Measurements from ENCODE around the gene NDST1. TPM values are rescaled to one million over a fixed set of nuclear protein-coding genes. Genes with fewer than 3 reads are reported as not detected.

Gene NDST1
- polyA plus RNA-seq, 2 of the 4 experiments (the other 2 are of a cell fraction) = 24.4 to 50.8 TPM

- POLR2A ChIA-PET = no interaction called here
- FAIRE-seq (no peak), DNase-seq (ENCODE audit: low read depth in 1 of 2, low spot score in 1 of 2) (no peak), ATAC-seq (no peak)
- 87% methylated on average over 4 of the region's 4 CpGs for WGBS (ENCODE audit: missing lambda C conversion rate)
- Histone ChIP-seq H3K4me1 (peaks cover 80% of the 10 kb centered on the region), H3K9me3 (no peaks in the 10 kb centered on the region), H3K4me3 (no peak overlapping the region), H3K27ac (peak overlapping the region in 1 of 2 experiments; percentile 92; a peak in 4 of 6 replicates), H3K4me2 (no peak overlapping the region)
- no peak for TF ChIP-seq EHF (CRISPR knock-in tag; IDR thresholded peaks at IDR 0.05)
- TF ChIP-seq SREBF2 (IDR thresholded peaks at IDR 0.05) = no peak
- TF ChIP-seq ATOH8 (CRISPR knock-in tag; IDR thresholded peaks at IDR 0.05; ENCODE audit: low read depth) = no peak
- TF ChIP-seq FOSL2 (IDR thresholded peaks at IDR 0.05) = no peak
- no peak for TF ChIP-seq FOSL2 (CRISPR knock-in tag; IDR thresholded peaks at IDR 0.05)
- no peak for TF ChIP-seq CHD4 (IDR thresholded peaks at IDR 0.05; ENCODE audit: borderline replicate concordance)
- no peak for TF ChIP-seq FOXS1 (CRISPR knock-in tag; IDR thresholded peaks at IDR 0.05)
- TF ChIP-seq BHLHE40 (IDR thresholded peaks at IDR 0.05; ENCODE audit: low read depth, low read length) = no peak
- TF ChIP-seq MYC (IDR thresholded peaks at IDR 0.05; ENCODE audit: borderline replicate concordance, low read length) = no peak
- TF ChIP-seq CBX2 (IDR thresholded peaks at IDR 0.05; ENCODE audit: borderline replicate concordance, low read depth) = no peak
- TF ChIP-seq HMGXB4 (CRISPR knock-in tag; IDR thresholded peaks at IDR 0.05; ENCODE audit: borderline replicate concordance) = no peak
- no peak for TF ChIP-seq ZNF302 (CRISPR knock-in tag; IDR thresholded peaks at IDR 0.05)
- TF ChIP-seq USF2 (IDR thresholded peaks at IDR 0.05) = no peak
- TF ChIP-seq HEYL (CRISPR knock-in tag; IDR thresholded peaks at IDR 0.05) = no peak
- TF ChIP-seq REST (IDR thresholded peaks at IDR 0.05) = no peak
- no peak for TF ChIP-seq HOXB13 (CRISPR knock-in tag; IDR thresholded peaks at IDR 0.05; ENCODE audit: low read depth)
- no peak for TF ChIP-seq PHF8 (IDR thresholded peaks at IDR 0.05; ENCODE audit: borderline replicate concordance, low read depth)
- CTCF ChIA-PET = interaction anchor here (1.5 to 33.5 kb wide), 4 partner anchors 8 to 50 kb away, joined by 3 to 439 read pairs (median 226); partner anchors contain the start of gene NDST1
These were observed 897 bp downstream of the NDST1 start for GRCh38 chr5:150508828-150509227.

GRCh38 chr5:150509992-150510391 is 2.1 kb downstream of the NDST1 start:
- ChIA-PET POLR2A (interaction anchor here (0.6 to 1.5 kb wide), 2 partner anchors 24 to 31 kb away, joined by 3 to 4 read pairs; no protein-coding TSS in a partner anchor), CTCF (interaction anchor here (1.2 to 33.5 kb wide), 8 partner anchors 7 to 53 kb away, joined by 3 to 439 read pairs (median 6); partner anchors contain the start of gene NDST1)
- 79% methylated on average over 6 of the region's 7 CpGs for WGBS (ENCODE audit: missing lambda C conversion rate)
- no peak for TF ChIP-seq EHF (CRISPR knock-in tag; IDR thresholded peaks at IDR 0.05)
- TF ChIP-seq KDM1A (IDR thresholded peaks at IDR 0.05; ENCODE audit: low read depth) = no peak
- TF ChIP-seq CHD2 (IDR thresholded peaks at IDR 0.05; ENCODE audit: low read length, partially characterized antibody) = no peak
- peak; percentile 53 for TF ChIP-seq ZFP36 (IDR thresholded peaks at IDR 0.05; ENCODE audit: borderline replicate concordance, partially characterized antibody)
- TF ChIP-seq BCL3 (IDR thresholded peaks at IDR 0.05) = no peak
- FAIRE-seq (no peak), DNase-seq (ENCODE audit: low read depth in 1 of 2, low spot score in 1 of 2) (no peak), ATAC-seq (no peak)
- Histone ChIP-seq H3K4me3 (no peak overlapping the region), H3K4me1 (peaks cover 83% of the 10 kb centered on the region), H3K9me3 (no peaks in the 10 kb centered on the region), H3K4me2 (peak overlapping the region; percentile 71), H3K27ac (peak overlapping the region; percentile 71 to 92; a peak in 5 of 6 replicates)
